NT2/D1 (cell line): ENCODE measurements around the gene AGFG2.

Source experiments
- SUZ12 ChIP-seq: IDR thresholded peaks from 2 replicates; pipeline ENCODE4 v1.6.1; 2011; ENCODE audit not compliant: insufficient read length, insufficient read depth; ENCODE audit errors: extremely low read depth
- YY1 ChIP-seq: IDR thresholded peaks from 2 replicates; pipeline ENCODE4 v1.6.1; 2011; ENCODE audit not compliant: insufficient read length, insufficient read depth
- ZNF274 ChIP-seq: IDR thresholded peaks from 2 replicates; pipeline ENCODE4 v1.6.1; 2011; ENCODE audit warnings: mild to moderate bottlenecking, low read depth, low read length

DNA sequence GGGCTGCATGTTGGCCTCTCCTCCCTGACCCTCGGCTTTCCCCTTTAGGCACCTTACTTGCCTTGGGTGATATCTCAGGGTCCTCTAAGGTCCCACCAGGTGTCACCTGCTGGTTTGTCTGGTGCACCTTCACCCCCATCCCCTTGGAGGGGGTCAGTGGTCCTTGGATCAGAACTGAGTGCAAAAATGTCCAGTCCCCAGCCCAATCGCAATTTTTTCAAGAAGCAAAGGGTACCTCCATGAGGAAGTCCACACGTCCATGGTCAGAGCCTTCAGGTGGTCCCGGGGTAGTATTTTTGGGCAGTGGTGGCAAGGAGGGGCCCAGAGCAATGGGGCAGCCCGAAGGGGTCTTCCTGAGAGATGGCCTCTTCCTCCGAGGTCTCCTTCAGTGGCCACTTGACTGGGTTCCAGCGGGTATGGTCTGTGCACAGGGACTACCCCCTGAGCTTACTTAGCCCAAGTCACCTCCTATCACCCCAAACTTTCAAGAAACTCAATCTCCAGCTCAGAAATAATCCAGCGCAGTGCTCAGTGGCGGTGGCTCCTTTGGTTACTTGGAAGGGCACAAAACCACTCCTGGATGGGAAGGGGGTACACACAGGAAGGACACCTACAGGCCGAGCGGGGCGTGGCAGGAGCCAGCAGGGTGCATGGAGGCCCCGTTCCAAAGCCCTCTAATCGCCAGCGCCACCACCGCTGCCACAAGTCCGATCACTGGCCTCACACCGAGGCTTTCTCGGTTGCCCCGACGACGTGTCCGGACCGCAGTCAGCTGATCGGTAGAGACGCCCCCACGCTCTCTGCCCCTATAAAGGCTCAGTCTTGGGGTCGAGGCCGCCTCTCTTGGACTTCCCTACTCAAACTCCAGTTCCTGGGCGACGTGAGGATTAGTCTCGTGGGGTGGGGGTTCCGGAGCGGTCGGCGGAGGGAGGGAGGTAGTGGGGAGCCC is 30.2 kb downstream of the AGFG2 start:
- TF ChIP-seq SUZ12 (no peak), ZNF274 (no peak), YY1 (no peak)
